Glomerular endothelial cell (primary cell): ENCODE data around the gene ENO4. TPM values are rescaled to one million over a fixed set of nuclear protein-coding genes. Genes with fewer than 3 reads are reported as not detected.

Experiments used
- DNase-seq: peaks from one replicate; pipeline ENCODE4 v3.0.0-alpha.2; 2011; ENCODE audit warnings: low read depth, low spot score; ENCODE audit errors: extremely low read depth
- total RNA-seq: library from RNA; depleted of rRNA; stranded (reverse); fragments of >200 nt; gene quantifications from 2 replicates; pipeline ENCODE4 v1.2.3, GENCODE V29; 2015

The ENO4 gene
- total RNA-seq, 1 donor from 2014 or later = not detected

- no peak for DNase-seq
Observed at GRCh38 chr10:116866987-116867595, 17.8 kb downstream of the ENO4 start.

GRCh38 chr10:116868198-116868676, 18.9 kb downstream of the ENO4 start:
- DNase-seq = no peak

GRCh38 chr10:116868722-116869121, 19.4 kb downstream of the ENO4 start:
- DNase-seq = no peak

GRCh38 chr10:116870949-116871348, 21.6 kb downstream of the ENO4 start:
- DNase-seq = no peak

DNA sequence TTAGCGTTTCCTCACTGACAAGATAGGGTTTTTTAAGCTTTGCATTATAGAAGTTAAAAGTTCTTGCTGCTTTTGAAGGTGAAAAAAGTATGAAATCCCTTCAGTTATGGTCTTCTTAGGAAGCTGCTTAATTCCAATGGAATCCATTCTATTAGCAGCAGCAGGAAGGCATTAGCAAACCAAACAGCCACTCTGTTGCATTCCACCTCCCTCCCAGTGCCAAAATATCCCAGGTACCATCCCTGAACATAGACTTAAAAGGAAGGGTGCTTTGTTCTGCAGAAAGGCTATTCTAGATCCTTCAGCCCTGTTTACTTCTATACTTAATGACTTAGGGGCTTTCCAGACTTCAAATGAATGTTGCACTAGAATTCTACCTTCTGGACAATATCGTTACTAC, 23.8 kb downstream of the ENO4 start:
- DNase-seq = no peak

- no peak for DNase-seq
Observed at GRCh38 chr10:116875897-116876296, 26.6 kb downstream of the ENO4 start.

GRCh38 chr10:116877391-116877790, 28.1 kb downstream of the ENO4 start:
- DNase-seq = no peak

GRCh38 chr10:116878123-116878522, 28.8 kb downstream of the ENO4 start:
- DNase-seq = no peak

- no peak for DNase-seq
Observed at GRCh38 chr10:116879817-116880216, 30.5 kb downstream of the ENO4 start.

DNA sequence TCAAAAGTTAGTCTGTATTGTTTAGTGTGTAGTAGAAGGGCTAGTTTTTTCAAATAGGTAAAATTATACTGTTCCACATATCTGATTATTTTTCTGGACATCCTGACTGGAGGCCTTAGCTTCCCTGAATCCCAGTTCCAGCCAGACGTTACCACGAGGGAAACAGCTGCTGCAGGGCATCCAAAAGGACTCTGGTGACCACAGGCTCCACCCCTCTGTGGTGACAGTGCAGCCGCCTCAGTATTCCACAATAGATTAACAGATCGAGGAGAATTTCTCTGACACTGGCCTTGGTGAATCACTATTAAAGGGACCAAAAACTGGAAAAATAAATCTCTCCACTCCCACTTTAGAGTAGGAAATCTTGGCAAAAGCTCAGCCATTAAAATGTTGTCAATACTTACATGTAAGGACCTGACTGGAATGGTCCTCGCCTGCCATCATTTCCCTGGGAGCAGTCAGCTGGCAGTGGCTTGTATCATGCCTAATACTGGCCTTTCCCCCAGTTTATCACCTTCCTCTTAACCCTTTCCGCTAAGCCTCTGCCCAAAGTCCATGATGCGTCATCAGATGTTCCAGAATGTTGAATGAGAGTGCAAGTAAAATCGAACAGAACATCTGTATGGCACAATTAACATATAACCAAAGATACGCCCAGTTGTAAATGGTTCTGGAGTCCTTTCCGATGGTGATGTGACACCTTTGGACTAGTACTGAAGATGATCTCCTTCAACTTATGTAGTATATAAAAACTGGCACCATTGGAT, 31.6 kb downstream of the ENO4 start:
- DNase-seq = no peak

DNA sequence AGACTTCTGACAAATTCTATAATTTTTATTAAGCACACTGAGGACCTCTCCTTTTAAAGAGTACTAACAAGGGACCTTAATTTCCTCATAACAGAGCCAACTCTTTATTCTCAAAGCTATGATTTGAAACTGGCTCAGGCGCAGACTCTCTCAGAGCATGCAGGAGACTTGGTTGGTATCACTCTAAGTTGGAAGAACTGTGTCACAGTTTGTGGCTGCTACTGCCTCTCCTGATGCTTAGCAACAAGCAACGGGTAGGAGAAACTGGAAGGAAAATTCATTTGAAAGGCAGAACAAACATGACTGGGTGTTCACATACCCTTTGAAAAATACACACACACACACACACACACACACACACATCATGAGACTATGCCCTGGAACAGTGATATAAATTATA, 33.3 kb downstream of the ENO4 start:
- no peak for DNase-seq

- DNase-seq = no peak
Observed at GRCh38 chr10:116886772-116887171, 37.5 kb downstream of the ENO4 start.

- peak; percentile 47 for DNase-seq
Observed at GRCh38 chr10:116888380-116889055, 39.2 kb downstream of the ENO4 start.

GRCh38 chr10:116889066-116889465, 39.8 kb downstream of the ENO4 start:
- DNase-seq = no peak

DNA sequence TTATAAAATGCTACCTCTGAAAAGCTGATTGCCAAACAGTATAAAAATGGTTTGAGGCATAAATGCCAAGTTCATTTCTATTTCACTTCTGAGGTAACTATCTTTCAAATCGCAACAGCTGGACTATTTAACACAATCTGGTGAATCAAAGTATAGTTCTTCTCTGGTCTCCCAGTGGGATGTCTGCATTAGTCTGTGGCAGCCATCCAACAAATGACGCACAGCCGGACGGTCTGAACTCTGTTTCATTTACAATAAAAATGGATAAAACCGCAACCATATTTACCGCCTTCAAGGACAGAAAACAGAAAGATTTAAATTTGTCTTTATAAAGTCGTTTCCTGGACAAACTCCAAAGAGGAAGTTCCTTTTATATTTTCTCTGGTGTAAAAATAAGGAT, 41.9 kb downstream of the ENO4 start:
- peak; percentile 56 for DNase-seq

GRCh38 chr10:116892907-116893685, 43.8 kb downstream of the ENO4 start:
- DNase-seq = no peak

GRCh38 chr10:116893686-116894037, 44.4 kb downstream of the ENO4 start:
- no peak for DNase-seq

DNA sequence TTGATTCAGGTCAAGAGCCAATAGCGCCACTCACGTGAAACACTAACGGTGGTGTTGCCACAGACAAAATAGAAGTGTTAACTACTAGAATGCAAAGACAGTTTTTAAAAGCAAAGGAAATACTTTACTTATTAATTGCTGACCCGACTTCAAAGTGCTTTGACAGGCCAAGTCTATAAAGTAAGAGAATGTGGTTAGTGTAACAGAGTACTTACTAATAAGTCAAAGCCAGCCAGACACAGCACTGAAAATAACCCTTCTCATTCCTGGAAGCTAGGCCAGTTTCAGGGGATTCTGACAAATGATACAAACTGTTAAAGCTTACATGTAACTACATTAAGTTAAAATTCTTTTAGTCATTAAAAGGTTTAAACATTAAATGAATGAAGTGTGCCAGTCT, 50.3 kb downstream of the ENO4 start:
- no peak for DNase-seq

DNA sequence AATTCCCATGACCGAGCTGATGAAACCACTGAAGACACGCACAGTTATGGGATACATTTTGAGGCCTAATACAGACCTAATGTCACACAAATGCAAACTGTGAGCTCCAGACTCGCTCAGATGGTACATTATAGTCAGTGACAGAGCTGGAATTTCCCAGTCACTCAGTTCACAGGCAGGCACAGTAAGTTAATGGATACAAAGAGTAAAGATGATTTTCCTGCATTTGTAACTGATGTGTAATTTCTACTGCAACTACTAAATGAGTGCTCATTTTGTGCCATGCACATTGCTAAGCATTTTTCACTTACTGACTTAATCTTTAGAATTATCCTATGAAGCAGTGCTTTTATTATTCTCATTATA, 56.5 kb downstream of the ENO4 start:
- DNase-seq = no peak

DNA sequence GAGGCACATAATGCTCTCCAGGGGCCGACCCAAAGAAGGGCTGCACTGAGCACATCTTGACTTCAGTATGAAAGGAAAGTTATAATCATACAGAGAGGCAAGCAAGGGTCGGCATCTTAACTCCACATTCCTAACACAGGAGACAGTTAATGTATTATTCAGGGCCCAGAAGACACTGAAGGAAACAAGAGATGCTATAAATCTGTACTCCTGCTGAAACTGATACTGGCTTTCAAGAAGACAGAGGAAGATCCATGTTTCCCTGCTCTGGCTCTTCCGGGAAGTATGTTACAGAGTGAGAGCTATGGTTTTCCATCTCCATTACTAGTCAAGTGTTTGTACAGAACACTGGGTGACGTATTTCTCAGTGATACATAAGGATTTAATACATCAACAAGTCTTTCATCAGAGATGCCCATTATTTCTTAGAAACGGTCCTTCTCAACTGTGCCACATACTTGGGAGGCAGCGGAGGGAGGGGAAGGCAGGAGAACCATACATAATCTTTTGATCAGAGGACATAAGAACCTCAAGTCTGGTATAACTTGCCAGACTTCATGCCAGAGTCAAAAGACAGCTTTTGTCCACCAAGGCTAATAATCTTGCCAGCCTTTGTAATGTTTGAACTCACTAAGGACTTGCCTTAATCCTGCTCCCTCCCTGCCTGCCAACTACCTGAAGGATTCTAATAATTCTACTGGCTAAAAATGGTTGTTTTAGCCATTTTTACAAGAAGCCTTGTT, 58.1 kb downstream of the ENO4 start:
- no peak for DNase-seq

- no peak for DNase-seq
Observed at GRCh38 chr10:116909307-116909706, 60.0 kb downstream of the ENO4 start.
